Neutrophil (primary cell): ENCODE data around the gene CDK6.

ENCODE experiments used
- H3K27ac ChIP-seq: fragments of 200-600 bp; sonication (generic); 2 replicates; pipeline ENCODE4 v1.5.1; 2016; ENCODE audit warnings: mild to moderate bottlenecking, moderate library complexity
- H3K27me3 ChIP-seq: fragments of 200-600 bp; sonication (generic); 2 replicates; pipeline ENCODE4 v1.6.0; 2016; ENCODE audit warnings: mild to moderate bottlenecking
- H3K36me3 ChIP-seq: fragments of 200-600 bp; sonication (generic); 2 replicates; pipeline ENCODE4 v1.5.1; 2017
- H3K4me1 ChIP-seq, 2 experiments: fragments of 200-600 bp in 1 of 2; sonication (generic) in 1 of 2; 1 replicate in 1 of 2; 2 replicates in 1 of 2; pipeline versions ENCODE4 v1.5.1 to v1.6.1; 2013 to 2016; ENCODE audit warnings: low read depth in 1 of 2, low read length in 1 of 2, mild to moderate bottlenecking in 1 of 2, moderate library complexity in 1 of 2; ENCODE audit not compliant: control insufficient read depth in 1 of 2, insufficient read depth in 1 of 2
- H3K4me3 ChIP-seq, 2 experiments: fragments of 200-600 bp in 1 of 2; sonication (generic) in 1 of 2; 1 replicate in 1 of 2; 2 replicates in 1 of 2; pipeline ENCODE4 v1.5.1; 2013 to 2016; ENCODE audit warnings: low read depth in 1 of 2, low read length in 1 of 2, mild to moderate bottlenecking in 1 of 2, moderate library complexity in 1 of 2
- H3K9me3 ChIP-seq: fragments of 200-600 bp; sonication (generic); 2 replicates; pipeline ENCODE4 v1.5.1; 2016
- CTCF ChIP-seq: fragments of 200-600 bp; sonication (generic); IDR thresholded peaks from 2 replicates; pipeline ENCODE4 v1.5.1; 2016; ENCODE audit warnings: antibody characterized with exemption

Gene CDK6

GRCh38 chr7:92850516-92850915 is 14.1 kb upstream of the CDK6 start:
- no peak overlapping the region for H3K27ac ChIP-seq
- H3K9me3 ChIP-seq: no peaks in the 10 kb centered on the region
- no peaks in the 10 kb centered on the region for H3K27me3 ChIP-seq
- no peaks in the 10 kb centered on the region for H3K36me3 ChIP-seq
- H3K4me3 ChIP-seq: no peak overlapping the region
- peaks cover 0 to 5% of the 10 kb centered on the region in 2 experiments for H3K4me1 ChIP-seq
- TF ChIP-seq CTCF: no peak

GRCh38 chr7:92849322-92849721 is 12.9 kb upstream of the CDK6 start:
- H3K4me1 ChIP-seq: no peaks in the 10 kb centered on the region
- H3K9me3 ChIP-seq: no peaks in the 10 kb centered on the region
- H3K27me3 ChIP-seq: no peaks in the 10 kb centered on the region
- no peak overlapping the region for H3K4me3 ChIP-seq
- TF ChIP-seq CTCF: no peak
- no peaks in the 10 kb centered on the region for H3K36me3 ChIP-seq
- H3K27ac ChIP-seq: no peak overlapping the region

GRCh38 chr7:92848851-92849250 is 12.5 kb upstream of the CDK6 start:
- H3K4me3 ChIP-seq: no peak overlapping the region
- no peak overlapping the region for H3K27ac ChIP-seq
- TF ChIP-seq CTCF: no peak
- H3K4me1 ChIP-seq: no peaks in the 10 kb centered on the region
- H3K27me3 ChIP-seq: no peaks in the 10 kb centered on the region
- no peaks in the 10 kb centered on the region for H3K36me3 ChIP-seq
- H3K9me3 ChIP-seq: no peaks in the 10 kb centered on the region

GRCh38 chr7:92848441-92848840 is 12.1 kb upstream of the CDK6 start:
- H3K4me3 ChIP-seq: no peak overlapping the region
- H3K36me3 ChIP-seq: no peaks in the 10 kb centered on the region
- no peaks in the 10 kb centered on the region for H3K27me3 ChIP-seq
- H3K4me1 ChIP-seq: no peaks in the 10 kb centered on the region
- no peak for TF ChIP-seq CTCF
- H3K9me3 ChIP-seq: no peaks in the 10 kb centered on the region
- H3K27ac ChIP-seq: no peak overlapping the region

- no peak overlapping the region for H3K27ac ChIP-seq
- TF ChIP-seq CTCF: no peak
- H3K4me3 ChIP-seq: no peak overlapping the region
- no peaks in the 10 kb centered on the region for H3K36me3 ChIP-seq
- no peaks in the 10 kb centered on the region for H3K9me3 ChIP-seq
- H3K4me1 ChIP-seq: no peaks in the 10 kb centered on the region
- H3K27me3 ChIP-seq: no peaks in the 10 kb centered on the region
Observed at GRCh38 chr7:92847305-92847704, 10.9 kb upstream of the CDK6 start.

- no peaks in the 10 kb centered on the region for H3K27me3 ChIP-seq
- no peak overlapping the region for H3K27ac ChIP-seq
- TF ChIP-seq CTCF: no peak
- H3K4me1 ChIP-seq: no peaks in the 10 kb centered on the region
- no peaks in the 10 kb centered on the region for H3K36me3 ChIP-seq
- H3K4me3 ChIP-seq: no peak overlapping the region
- H3K9me3 ChIP-seq: no peaks in the 10 kb centered on the region
Observed at GRCh38 chr7:92845736-92846135, 9.4 kb upstream of the CDK6 start.
